ENCODE measurements around the gene SURF2. TPM values are rescaled to one million over a fixed set of nuclear protein-coding genes. Genes with fewer than 3 reads are reported as not detected.
A peak's percentile ranks its signal among the peaks of the same experiment; 100 is the strongest.
"Not testable (repeated sequence)": the region's sequence is repeated elsewhere in the genome, so short reads cannot be mapped to it uniquely, and the experiment has no call there.

Gene SURF2
- total RNA-seq, 1 experiment from 2014 or later, result 47.2 TPM

- Histone ChIP-seq H3K9me3 (no peaks in the 10 kb centered on the region), H3K36me3 (no peaks in the 10 kb centered on the region), H3K4me3 (no peak overlapping the region), H3K27me3 (no peaks in the 10 kb centered on the region)
- no peak for DNase-seq
Observed at GRCh38 chr9:133379153-133380086, 23.1 kb downstream of the SURF2 start.

DNA sequence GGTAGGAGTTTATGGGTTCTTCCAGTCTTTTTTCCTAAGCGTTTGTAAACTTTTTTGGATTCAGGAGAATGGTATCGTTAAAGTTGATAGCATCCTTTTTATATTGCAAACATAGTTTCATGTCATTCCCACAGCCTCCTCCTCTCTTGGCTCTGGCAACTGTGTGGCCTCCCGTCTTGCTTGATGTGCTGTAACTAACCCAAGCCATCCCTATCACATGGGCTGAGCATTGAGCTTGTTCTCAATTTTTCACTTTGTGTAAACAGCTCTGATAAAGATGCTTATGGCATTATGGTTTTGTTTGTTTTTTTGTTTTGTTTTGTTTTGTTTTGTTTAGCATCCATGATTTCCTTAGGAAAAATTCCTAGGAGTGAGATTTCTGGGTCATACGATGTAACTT is 24.4 kb downstream of the SURF2 start:
- no peaks in the 10 kb centered on the region for H3K9me3 ChIP-seq
- DNase-seq, result no peak

DNA sequence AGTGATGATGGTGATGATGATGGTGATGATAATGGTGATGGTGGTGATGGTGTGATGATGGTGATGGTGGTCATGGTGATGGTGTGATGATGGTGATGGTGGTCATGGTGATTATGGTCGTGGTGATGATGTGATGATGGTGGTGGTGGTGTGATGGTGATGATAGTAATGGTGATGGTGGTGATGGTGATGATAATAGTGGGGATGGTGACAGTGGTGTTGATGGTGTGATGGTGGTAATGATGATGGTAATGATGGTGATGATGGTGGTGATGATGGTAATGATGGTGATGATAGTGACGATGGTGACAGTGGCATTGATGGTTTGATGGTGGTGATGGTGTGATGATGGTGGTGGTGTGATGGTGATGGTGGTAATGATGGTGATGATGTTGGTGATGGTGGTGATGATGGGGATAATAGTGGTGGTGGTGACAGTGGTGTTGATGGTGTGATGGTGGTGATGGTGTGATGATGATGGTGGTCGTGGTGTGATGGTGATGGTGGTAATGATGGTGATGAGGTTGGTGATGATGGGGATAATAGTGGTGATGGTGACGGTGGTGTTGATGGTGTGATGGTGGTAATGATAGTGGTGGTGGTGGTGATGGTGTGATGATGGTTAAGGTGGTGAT is 26.3 kb downstream of the SURF2 start:
- Histone ChIP-seq H3K9me3 (no peaks in the 10 kb centered on the region), H3K4me3 (no peak overlapping the region), H3K27me3 (no peaks in the 10 kb centered on the region), H3K36me3 (no peaks in the 10 kb centered on the region)
- DNase-seq, result no peak

More for the DNA sequence above, 24.4 kb downstream of the SURF2 start:
- Histone ChIP-seq H3K36me3 (no peaks in the 10 kb centered on the region), H3K4me3 (no peak overlapping the region), H3K27me3 (no peaks in the 10 kb centered on the region)

DNA sequence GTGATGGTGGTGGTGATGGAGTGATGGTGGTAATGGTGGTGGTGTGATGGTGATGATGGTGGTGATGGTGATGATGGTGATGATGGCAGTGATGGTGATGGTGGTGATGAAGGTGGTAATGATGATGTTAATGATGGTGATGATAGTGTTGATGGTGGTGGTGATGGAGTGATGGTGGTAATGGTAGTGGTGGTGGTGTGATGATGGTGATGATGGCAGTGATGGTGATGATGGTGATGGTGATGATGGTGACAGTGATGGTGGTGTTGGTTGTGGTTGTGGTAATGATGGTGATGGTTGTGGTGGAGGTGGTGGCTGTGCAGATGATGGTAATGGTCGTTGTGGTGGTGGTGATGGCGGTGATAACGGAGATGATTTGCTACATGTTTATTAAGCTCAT is 27.1 kb downstream of the SURF2 start:
- H3K36me3 ChIP-seq, result no peaks in the 10 kb centered on the region
- H3K4me3 ChIP-seq, result no peak overlapping the region
- no peak for DNase-seq
- H3K9me3 ChIP-seq, result no peaks in the 10 kb centered on the region
- H3K27me3 ChIP-seq, result no peaks in the 10 kb centered on the region

GRCh38 chr9:133384736-133385321 is 28.5 kb downstream of the SURF2 start:
- Histone ChIP-seq H3K36me3 (no peaks in the 10 kb centered on the region), H3K4me3 (no peak overlapping the region), H3K27me3 (no peaks in the 10 kb centered on the region), H3K9me3 (no peaks in the 10 kb centered on the region)
- DNase-seq, result no peak

- no peaks in the 10 kb centered on the region for H3K27me3 ChIP-seq
- no peaks in the 10 kb centered on the region for H3K9me3 ChIP-seq
- DNase-seq, result no peak
- H3K4me3 ChIP-seq, result no peak overlapping the region
- H3K36me3 ChIP-seq, result no peaks in the 10 kb centered on the region
Observed at GRCh38 chr9:133385452-133385851, 29.1 kb downstream of the SURF2 start.

DNA sequence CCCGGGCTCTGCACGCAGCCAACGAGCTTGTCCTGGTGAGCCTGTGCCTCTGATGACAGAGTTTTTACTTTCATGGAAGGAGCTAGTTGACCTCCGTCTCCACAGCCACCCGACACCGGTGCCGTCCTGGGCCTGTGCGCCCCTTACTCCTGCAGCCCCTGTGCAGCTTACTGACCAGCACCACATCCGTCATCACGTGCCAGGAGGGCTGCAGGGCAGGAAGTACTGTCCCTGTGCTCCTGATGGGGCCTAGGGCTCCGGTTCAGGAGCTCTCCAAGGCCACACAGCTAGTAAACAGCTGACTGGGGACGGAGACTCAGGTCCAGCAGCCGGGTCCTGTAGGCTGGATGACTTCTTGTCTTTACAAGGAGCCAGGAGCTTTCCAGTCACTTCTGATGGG is 30.0 kb downstream of the SURF2 start:
- H3K36me3 ChIP-seq, result no peaks in the 10 kb centered on the region
- no peaks in the 10 kb centered on the region for H3K9me3 ChIP-seq
- H3K4me3 ChIP-seq, result no peak overlapping the region
- H3K27me3 ChIP-seq, result no peaks in the 10 kb centered on the region
- DNase-seq, result no peak

GRCh38 chr9:133387680-133388079 is 31.3 kb downstream of the SURF2 start:
- DNase-seq, result no peak
- Histone ChIP-seq H3K9me3 (no peaks in the 10 kb centered on the region), H3K27me3 (no peaks in the 10 kb centered on the region), H3K36me3 (no peaks in the 10 kb centered on the region), H3K4me3 (no peak overlapping the region)

DNA sequence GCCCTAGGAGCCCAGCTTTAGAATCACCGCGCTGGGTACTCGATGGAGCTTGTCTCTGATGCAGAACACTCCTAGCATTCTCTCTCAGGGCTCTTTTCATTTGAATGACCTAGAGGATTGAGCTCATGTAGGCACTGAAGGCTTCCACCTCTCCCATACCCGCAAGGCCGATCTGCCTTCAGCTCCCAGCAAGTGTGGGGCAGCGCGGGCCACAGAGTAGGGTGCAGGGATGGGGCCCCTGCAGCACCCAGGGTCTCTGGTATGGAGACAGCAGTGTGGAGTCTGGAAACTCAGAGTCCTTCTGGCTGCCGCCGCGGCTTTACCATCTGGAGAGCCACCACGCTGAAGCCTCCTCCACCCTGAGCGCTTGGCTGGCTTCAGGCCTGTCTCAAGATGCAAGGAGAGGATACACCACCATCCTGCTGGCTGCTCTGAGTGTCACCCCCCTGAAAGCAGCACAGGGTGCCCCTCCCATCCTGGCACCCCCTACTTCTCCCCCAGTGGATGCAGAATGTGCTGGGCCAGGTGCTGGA is 32.7 kb downstream of the SURF2 start:
- no peak overlapping the region for H3K4me3 ChIP-seq
- no peak for DNase-seq
- no peaks in the 10 kb centered on the region for H3K36me3 ChIP-seq
- no peaks in the 10 kb centered on the region for H3K9me3 ChIP-seq
- H3K27me3 ChIP-seq, result no peaks in the 10 kb centered on the region

DNA sequence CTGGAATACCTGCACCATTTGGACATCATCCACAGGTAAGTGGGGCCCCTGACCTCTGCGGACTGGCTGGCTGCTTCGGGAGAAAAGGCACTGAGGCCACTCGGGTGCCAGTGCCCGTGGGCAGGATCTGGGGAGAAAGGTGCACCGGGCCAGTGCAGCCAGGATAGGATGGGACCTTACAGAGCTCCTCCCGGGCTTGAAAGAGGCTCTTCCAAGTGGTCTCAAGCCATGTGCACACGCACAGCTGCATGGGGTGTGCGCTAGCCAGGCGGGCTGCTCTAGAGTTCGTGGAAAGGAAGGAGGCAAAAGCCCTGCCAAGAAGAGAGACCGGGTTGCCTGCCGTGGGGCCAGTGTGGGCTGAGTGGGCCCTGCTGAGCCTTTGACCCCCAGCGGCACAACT is 33.2 kb downstream of the SURF2 start:
- DNase-seq, result no peak
- no peaks in the 10 kb centered on the region for H3K36me3 ChIP-seq
- H3K27me3 ChIP-seq, result no peaks in the 10 kb centered on the region
- H3K4me3 ChIP-seq, result no peak overlapping the region
- H3K9me3 ChIP-seq, result no peaks in the 10 kb centered on the region

DNA sequence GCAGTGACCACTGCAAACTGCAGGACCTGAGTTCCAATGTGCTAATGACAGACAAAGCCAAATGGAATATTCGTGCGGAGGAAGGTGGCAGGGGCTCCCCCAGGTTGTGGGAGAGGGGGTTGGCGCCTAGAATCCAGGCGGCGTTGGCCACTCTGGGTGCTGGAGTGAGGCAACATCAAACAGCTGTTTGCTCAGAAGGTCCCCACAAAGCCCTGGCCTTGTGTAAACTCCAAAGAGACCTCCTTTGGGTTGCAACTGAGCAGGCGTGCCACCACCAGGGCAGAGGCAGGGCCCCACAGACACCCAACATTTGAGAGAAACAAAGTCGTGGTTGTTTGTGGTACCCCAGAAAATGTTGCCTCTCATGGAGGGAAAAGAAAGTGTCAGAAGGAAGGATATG is 34.4 kb downstream of the SURF2 start:
- Histone ChIP-seq H3K4me3 (no peak overlapping the region), H3K36me3 (no peaks in the 10 kb centered on the region), H3K9me3 (no peaks in the 10 kb centered on the region), H3K27me3 (no peaks in the 10 kb centered on the region)
- DNase-seq, result no peak

DNA sequence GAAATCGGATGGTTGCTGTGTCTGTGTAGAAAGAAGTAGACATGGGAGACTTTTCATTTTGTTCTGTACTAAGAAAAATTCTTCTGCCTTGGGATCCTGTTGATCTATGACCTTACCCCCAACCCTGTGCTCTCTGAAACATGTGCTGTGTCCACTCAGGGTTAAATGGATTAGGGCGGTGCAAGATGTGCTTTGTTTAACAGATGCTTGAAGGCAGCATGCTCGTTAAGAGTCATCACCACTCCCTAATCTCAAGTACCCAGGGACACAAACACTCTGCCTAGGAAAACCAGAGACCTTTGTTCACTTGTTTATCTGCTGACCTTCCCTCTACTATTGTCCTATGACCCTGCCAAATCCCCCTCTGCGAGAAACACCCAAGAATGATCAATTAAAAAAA is 35.1 kb downstream of the SURF2 start:
- not testable (repeated sequence) for DNase-seq, H3K36me3 ChIP-seq, H3K27me3 ChIP-seq, H3K4me3 ChIP-seq, H3K9me3 ChIP-seq

GRCh38 chr9:133392308-133392707 is 36.0 kb downstream of the SURF2 start:
- not testable (repeated sequence) for H3K4me3 ChIP-seq, H3K36me3 ChIP-seq, H3K27me3 ChIP-seq, DNase-seq, H3K9me3 ChIP-seq

DNA sequence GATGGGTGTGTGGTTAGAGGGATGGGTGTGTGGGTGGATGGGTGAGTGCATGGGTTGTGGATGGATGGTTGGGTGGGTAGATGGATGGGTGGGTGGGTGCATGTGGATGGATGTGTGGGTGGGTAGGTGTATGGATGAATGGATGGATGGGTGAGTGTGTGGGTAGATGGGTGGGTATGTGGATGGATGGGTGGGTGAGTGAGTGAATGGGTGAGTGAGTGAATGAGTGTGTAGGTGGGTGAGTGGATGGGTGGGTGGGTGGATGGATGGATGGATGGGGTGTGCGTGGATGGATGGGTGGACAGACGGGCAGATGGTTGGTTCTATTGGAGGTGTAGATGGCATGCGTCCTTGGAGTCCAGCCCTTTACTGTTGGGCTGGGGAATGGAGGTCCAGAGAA is 37.0 kb downstream of the SURF2 start:
- DNase-seq, result no peak
- peaks cover 3% of the 10 kb centered on the region; the same call in 1 of the 2 replicates for H3K27me3 ChIP-seq

GRCh38 chr9:133394687-133395271 is 38.4 kb downstream of the SURF2 start:
- no peak overlapping the region for H3K4me3 ChIP-seq
- H3K36me3 ChIP-seq, result no peaks in the 10 kb centered on the region
- DNase-seq, result no peak
- peaks cover 3% of the 10 kb centered on the region; the same call in 1 of the 2 replicates for H3K27me3 ChIP-seq
- no peaks in the 10 kb centered on the region for H3K9me3 ChIP-seq

More for the DNA sequence above, 37.0 kb downstream of the SURF2 start:
- no peaks in the 10 kb centered on the region for H3K36me3 ChIP-seq
- no peak overlapping the region for H3K4me3 ChIP-seq
- no peaks in the 10 kb centered on the region for H3K9me3 ChIP-seq

DNA sequence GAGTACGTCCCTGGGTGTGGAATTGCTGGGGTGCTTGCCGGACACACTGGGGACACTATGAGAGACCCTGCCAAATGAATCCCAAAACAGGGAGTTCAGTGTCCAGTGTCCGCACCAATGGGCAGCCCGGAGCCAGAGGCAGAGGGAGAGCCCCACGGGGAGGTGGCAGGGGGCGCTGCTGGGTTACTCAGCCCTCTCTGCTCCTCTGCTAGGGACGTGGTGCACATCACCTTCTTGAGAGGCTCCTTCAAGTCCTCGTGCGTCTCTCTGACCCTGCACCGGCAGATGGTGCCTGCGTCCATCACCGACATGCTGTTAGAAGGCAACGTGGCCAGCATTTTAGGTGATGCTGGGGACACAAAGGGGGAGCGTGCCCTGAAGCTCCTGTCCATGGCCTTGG is 40.6 kb downstream of the SURF2 start:
- Histone ChIP-seq H3K9me3 (no peaks in the 10 kb centered on the region), H3K27me3 (peaks cover 3% of the 10 kb centered on the region; the same call in 1 of the 2 replicates), H3K4me3 (no peak overlapping the region), H3K36me3 (no peaks in the 10 kb centered on the region)
- DNase-seq, result peak; percentile 45

- Histone ChIP-seq H3K27me3 (peaks cover 3% of the 10 kb centered on the region; the same call in 1 of the 2 replicates), H3K36me3 (no peaks in the 10 kb centered on the region), H3K4me3 (no peak overlapping the region), H3K9me3 (no peaks in the 10 kb centered on the region)
- DNase-seq, result no peak
Observed at GRCh38 chr9:133397370-133397769, 41.0 kb downstream of the SURF2 start.

Data from MG63 (cell line).